AG04450 (cell line): ENCODE data around the gene SKIDA1. TPM values are rescaled to one million over a fixed set of nuclear protein-coding genes. Genes with fewer than 3 reads are reported as not detected.
"Not testable (repeated sequence)": the region's sequence is repeated elsewhere in the genome, so short reads cannot be mapped to it uniquely, and the experiment has no call there.

Source experiments
- CTCF ChIA-PET: fragments of 300-600, 350-600 bp; formaldehyde crosslinking; extraction: SDS; loops from one replicate; lab custom pipeline; 2022; ENCODE audit warnings: antibody characterized with exemption, inconsistent platforms; lab: Charles Lee
- POLR2A ChIA-PET: fragments of 350-600 bp; formaldehyde crosslinking; extraction: SDS; loops from one replicate; lab custom pipeline; 2021; ENCODE audit warnings: antibody characterized with exemption, inconsistent platforms; lab: Yijun Ruan, JAX
- DNase-seq: peaks from one replicate; pipeline ENCODE4 v3.0.0-alpha.2; 2011; ENCODE audit warnings: low read depth, low spot score
- H3K27ac ChIP-seq: one replicate; pipeline ENCODE4 v1.5.1; 2012; ENCODE audit warnings: low read depth, low read length, control low read depth
- H3K27me3 ChIP-seq: one replicate; pipeline ENCODE4 v1.6.0; 2012; ENCODE audit warnings: low read length; ENCODE audit not compliant: control insufficient read depth, insufficient read depth
- H3K4me3 ChIP-seq: 2 replicates; pipeline ENCODE4 v1.5.1; 2011; ENCODE audit warnings: mild to moderate bottlenecking, low read depth, low read length, control low read depth
- H3K9me3 ChIP-seq: 2 replicates; pipeline ENCODE4 v1.5.1; 2012; ENCODE audit warnings: low read length; ENCODE audit not compliant: control insufficient read depth, insufficient read depth
- polyA minus RNA-seq: library from RNA; depleted of rRNA, polyadenylated mRNA; stranded (reverse); fragments of >200 nt; gene quantifications from 2 replicates; pipeline ENCODE4 v1.2.3, GENCODE V29; 2011; rRNA and poly(A)+ RNA removed
- polyA plus RNA-seq: library from polyadenylated mRNA; depleted of rRNA; stranded (reverse); fragments of >200 nt; gene quantifications from 2 replicates; pipeline ENCODE4 v1.2.3, GENCODE V29; 2011; rRNA removed
- TF ChIP-seq, protein P1 (sequence below): IDR thresholded peaks from 2 replicates; pipeline ENCODE4 v1.5.1; 2011; ENCODE audit warnings: low read depth, low read length, control low read depth, inconsistent platforms

The SKIDA1 gene
- polyA plus RNA-seq (0.62 and 0.63 TPM in 2 replicates), polyA minus RNA-seq (0.83 and 0.87 TPM in 2 replicates)

- DNase-seq, result no peak
- H3K27ac ChIP-seq, result peak within 1 kb of the TSS; percentile 91
- H3K27me3 ChIP-seq, result no peaks in the 10 kb centered on the region
- ChIA-PET POLR2A (interaction anchor here (0.7 to 1.4 kb wide), 5 partner anchors 10 to 196 kb away, joined by 3 to 9 read pairs (median 4); no protein-coding TSS in a partner anchor), CTCF (interaction anchor here (1.5 kb wide), 1 partner anchor 206 kb away, joined by 5 read pairs; no protein-coding TSS in a partner anchor)
- no peaks in the 10 kb centered on the region for H3K9me3 ChIP-seq
- TF ChIP-seq, protein P1, sequence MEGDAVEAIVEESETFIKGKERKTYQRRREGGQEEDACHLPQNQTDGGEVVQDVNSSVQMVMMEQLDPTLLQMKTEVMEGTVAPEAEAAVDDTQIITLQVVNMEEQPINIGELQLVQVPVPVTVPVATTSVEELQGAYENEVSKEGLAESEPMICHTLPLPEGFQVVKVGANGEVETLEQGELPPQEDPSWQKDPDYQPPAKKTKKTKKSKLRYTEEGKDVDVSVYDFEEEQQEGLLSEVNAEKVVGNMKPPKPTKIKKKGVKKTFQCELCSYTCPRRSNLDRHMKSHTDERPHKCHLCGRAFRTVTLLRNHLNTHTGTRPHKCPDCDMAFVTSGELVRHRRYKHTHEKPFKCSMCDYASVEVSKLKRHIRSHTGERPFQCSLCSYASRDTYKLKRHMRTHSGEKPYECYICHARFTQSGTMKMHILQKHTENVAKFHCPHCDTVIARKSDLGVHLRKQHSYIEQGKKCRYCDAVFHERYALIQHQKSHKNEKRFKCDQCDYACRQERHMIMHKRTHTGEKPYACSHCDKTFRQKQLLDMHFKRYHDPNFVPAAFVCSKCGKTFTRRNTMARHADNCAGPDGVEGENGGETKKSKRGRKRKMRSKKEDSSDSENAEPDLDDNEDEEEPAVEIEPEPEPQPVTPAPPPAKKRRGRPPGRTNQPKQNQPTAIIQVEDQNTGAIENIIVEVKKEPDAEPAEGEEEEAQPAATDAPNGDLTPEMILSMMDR, result no peak
- H3K4me3 ChIP-seq, result peak within 1 kb of the TSS; percentile 74
These were observed at the start of gene SKIDA1 for GRCh38 chr10:21525367-21526187. TSS of gene SKIDA1 (minus strand) at chr10:21525682. CDS start at chr10:21517822, 7,860 bp downstream.

DNA sequence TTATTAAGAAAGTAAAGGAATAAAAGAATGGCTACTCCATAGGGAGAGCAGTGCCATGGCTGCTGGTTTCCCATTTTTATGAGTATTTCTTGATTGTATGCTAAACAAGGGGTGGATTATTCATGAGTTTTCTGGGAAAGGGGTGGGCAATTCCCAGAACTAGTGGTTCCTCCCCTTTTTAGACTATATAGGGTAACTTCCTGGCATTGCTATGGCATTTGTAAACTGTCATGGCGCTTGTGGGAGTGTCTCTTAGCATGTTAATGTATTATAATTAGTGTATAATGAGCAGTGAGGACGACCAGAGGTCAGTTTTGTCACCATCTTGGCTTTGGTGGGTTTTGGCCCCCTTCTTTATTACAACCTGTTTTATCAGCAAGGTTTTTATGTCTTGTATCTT, 49.0 kb upstream of the SKIDA1 start:
- H3K27me3 ChIP-seq, H3K27ac ChIP-seq, H3K9me3 ChIP-seq, H3K4me3 ChIP-seq, DNase-seq: not testable (repeated sequence)
- ChIA-PET CTCF (interaction anchor here (0.6 kb wide), 1 partner anchor 39 kb away, joined by 4 read pairs; no protein-coding TSS in a partner anchor), POLR2A (interaction anchor here (0.6 kb wide), 1 partner anchor 10 kb away, joined by 3 read pairs; no protein-coding TSS in a partner anchor)

- Histone ChIP-seq H3K4me3 (no peak overlapping the region), H3K9me3 (no peaks in the 10 kb centered on the region), H3K27ac (no peak overlapping the region), H3K27me3 (no peaks in the 10 kb centered on the region)
- POLR2A ChIA-PET, result interaction anchor here (0.6 to 0.8 kb wide), 2 partner anchors 9 to 293 kb away, joined by 5 to 6 read pairs; no protein-coding TSS in a partner anchor
- TF ChIP-seq, protein P1, result no peak
- CTCF ChIA-PET, result no interaction called here
- no peak for DNase-seq
These were observed 47.1 kb upstream of the SKIDA1 start for GRCh38 chr10:21572578-21572977.

GRCh38 chr10:21570761-21571521, 45.5 kb upstream of the SKIDA1 start:
- TF ChIP-seq, protein P1, result no peak
- H3K9me3 ChIP-seq, result no peaks in the 10 kb centered on the region
- DNase-seq, result no peak
- H3K4me3 ChIP-seq, result no peak overlapping the region
- ChIA-PET POLR2A (no interaction called here), CTCF (no interaction called here)
- no peaks in the 10 kb centered on the region for H3K27me3 ChIP-seq
- no peak overlapping the region for H3K27ac ChIP-seq

DNA sequence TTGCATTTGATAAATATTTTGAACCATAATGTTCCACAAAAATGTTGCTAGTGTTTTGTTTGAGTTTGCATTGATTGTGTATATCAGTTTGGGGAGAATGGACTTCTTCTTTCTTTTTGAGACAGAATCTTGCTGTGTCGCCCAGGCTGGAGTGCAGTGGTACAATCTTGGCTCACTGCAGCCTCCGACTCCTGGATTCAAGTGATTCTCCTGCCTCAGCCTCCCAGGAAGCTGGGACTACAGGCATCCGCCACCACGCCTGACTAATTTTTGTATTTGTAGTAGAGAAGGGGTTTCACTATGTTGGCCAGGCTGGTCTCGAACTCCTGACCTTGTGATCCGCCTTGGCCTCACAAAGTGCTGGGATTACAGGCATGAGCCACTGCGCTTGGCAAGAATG, 33.5 kb upstream of the SKIDA1 start:
- DNase-seq, POLR2A ChIA-PET, H3K4me3 ChIP-seq, H3K27me3 ChIP-seq, H3K9me3 ChIP-seq, H3K27ac ChIP-seq: not testable (repeated sequence)
- CTCF ChIA-PET, result interaction anchor here (1.3 kb wide), 1 partner anchor 20 kb away, joined by 3 read pairs; no protein-coding TSS in a partner anchor
